OCI-M2 (cell line): ENCODE measurements around the gene OR10H5.
"Not testable (repeated sequence)": the region's sequence is repeated elsewhere in the genome, so short reads cannot be mapped to it uniquely, and the experiment has no call there.

Source experiments
- DNase-seq: peaks from one replicate; lab custom pipeline; 2025; ENCODE audit not compliant: unreplicated experiment; lab: John Stamatoyannopoulos, UW

The OR10H5 gene

DNA sequence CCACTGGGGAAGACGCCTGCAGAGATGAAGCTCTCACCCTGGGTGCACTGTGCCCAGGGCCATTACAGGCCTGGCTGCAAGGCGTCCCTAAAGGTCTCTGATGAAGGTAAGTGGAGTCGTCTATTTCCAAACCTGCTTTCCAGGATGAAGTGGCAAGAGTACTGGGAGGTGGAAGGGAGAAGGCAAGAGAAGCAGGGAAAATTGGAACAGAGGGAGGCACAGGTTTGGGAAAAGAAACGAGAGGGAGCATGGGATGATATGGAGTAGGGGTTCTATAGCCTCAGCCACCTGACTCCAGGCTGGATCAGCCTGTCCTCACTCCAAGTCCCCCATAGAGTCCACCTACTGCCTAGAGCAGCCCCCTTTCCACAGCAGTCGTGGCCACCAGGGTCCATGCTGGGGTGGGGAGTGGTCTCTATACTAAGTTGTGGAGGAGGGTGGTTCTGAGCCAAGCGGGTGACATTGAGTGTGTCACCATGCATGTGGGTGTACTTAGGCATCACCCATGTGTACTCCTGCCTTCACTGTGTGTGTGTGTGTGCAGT, at the start of gene OR10H5:
TSS of gene OR10H5 (plus strand) at position 51 of the 545 bp plus-strand sequence. CDS start 6,388 bp downstream, outside the sequence.
- DNase-seq: no peak

DNA sequence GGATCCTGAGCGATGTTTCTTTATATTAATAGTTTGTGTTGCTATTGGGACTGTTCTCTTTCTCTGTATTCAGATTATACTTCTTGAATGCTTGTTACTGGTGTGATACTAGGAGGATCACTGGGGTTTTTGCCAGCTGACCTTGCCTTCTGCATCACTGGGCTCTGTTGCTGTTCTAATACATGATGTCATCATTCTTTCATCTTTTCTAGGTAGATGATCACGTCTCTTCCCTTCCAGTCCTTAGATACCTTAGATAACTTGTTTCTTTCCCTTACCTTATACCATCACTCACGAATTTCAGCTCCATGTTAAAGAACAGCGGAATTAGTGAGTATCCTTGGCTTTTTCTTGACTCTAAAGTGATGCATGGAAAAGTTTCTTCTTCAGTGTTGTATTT, 49.7 kb upstream of the OR10H5 start, which contains the start of gene OR10H3:
TSS of gene OR10H3 (plus strand) at position 264 of the 400 bp plus-strand sequence. CDS start 3,408 bp downstream, outside the sequence.
- DNase-seq: no peak

- DNase-seq: no peak
Observed at GRCh38 chr19:15740785-15741184, 46.7 kb upstream of the OR10H5 start.

GRCh38 chr19:15748239-15748638, 39.2 kb upstream of the OR10H5 start:
- no peak for DNase-seq

GRCh38 chr19:15758379-15758778, 29.1 kb upstream of the OR10H5 start:
- no peak for DNase-seq

- DNase-seq: no peak
Observed at GRCh38 chr19:15759962-15760565, 27.4 kb upstream of the OR10H5 start.

DNA sequence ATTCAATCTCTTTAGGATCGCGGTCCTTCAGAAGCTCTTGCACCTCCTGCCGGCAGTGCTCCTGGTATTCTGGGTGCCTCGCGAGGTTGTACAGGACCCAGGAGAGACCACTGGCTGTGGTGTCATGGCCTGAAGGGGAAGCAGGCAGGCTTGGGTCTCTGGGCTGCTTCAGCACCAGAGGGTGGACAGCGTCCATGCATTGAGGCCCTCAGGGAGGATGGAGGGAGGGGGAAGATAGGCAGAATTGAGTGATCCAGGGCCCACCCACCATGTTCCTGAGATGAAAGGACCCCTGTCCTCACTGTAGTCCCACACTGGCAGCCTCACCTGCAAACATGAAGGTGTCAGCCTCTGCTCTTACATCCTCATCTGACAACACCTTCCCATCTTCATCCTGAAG, 17.9 kb upstream of the OR10H5 start:
- no peak for DNase-seq

DNA sequence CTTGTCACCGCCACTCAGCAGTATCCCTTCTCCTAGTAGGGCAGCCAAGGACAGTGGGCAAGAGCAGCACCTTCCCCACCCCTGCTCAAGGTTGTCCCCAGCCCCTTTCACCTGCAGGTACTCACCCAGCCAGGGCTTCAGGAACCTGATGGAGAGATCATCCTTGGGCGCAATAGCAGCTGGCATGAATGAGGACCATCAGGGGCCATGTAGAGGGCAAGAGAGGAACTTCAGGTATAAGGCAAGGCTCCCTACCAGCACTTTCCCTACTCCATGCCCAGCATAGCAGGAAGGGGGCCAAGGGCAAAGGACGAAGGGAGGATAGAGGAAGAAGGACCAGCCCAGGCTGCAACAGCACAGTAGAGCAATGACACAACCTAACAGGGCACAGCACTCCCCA, 13.3 kb upstream of the OR10H5 start:
- DNase-seq: not testable (repeated sequence)

GRCh38 chr19:15775249-15775648, 12.2 kb upstream of the OR10H5 start:
- DNase-seq: no peak

- DNase-seq: no peak
Observed at GRCh38 chr19:15776264-15776663, 11.2 kb upstream of the OR10H5 start.

DNA sequence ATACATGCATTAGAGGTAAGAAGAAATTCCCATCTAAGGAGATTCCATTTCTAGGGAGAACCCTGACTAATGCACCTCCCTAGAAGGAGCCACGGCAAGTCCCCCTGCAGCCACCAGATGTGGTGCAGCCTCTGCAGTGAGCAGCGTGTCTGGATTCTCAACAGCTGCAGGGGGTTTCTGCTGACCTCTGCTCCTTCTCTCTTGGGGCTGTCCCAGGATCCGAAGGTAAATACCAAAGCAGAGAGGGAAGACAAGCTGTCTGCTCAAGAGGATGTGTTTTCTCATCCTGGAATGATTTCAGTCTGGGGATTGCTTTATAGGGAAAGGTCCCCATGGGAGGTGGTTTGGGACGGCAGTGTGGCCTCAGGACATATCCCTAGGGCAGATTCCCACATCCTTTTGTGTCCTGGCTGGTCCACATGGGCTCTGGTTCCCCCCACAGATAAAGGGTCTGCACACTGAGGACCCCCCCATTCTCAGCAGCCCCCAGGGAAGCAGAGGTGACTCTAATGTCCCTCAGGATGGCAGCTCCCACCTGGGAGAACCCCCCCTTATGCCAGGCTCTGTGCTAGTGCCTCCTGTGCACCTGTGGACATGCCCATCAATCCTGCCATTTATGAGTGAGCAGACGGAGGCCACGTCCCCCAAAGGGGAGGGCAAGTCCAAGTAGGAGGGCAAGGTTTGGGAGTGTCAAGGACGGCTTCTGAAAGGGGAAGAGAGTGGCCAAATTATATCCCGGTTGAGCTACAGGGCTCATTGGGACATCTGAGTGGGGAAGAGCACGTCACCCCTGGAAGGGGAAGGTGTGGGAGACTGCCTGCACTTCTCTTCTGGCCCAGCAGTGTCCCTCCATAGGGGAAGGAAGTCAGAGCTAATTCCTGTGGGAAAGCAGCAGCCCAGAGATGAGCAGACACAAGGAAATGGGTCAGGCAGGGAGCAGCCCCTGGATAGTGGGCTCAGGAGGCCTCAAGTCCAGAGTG, 10.2 kb upstream of the OR10H5 start:
- DNase-seq: no peak

DNA sequence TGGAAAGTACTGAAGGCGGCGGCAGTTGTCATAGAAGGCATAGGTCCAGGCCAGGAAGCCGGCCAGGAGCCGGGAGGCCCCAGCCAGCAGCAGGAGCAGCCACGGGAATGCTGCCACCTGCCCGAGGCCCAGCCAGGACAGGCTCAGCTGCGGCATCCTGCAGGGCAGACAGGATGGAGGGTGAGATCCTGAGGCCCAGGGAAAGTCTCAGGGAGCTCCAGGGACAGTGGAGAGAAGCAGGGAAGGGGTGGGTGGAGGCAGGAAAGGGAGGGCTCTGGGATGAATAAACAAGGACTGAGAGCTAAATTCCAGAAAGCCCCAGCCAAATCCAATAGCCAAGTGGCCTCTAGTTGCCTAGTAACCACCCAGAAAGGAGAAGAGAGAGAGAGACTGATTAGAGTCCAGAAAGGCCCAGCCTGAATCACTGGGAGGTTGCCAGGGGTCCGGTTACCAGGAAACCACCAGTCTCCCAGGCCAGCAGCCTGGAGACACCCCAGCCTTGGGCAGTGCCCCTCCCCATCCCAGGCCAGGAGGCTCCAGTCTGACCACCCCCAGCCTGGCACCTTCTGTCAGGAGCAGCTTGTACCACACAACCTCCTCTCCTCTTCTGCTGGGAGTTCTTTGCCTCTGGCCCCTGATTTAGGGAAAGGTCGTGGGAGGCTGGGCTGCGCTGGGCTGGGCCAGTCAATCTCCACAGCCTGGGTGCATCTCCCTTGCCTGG, 7.5 kb upstream of the OR10H5 start:
- DNase-seq: no peak

DNA sequence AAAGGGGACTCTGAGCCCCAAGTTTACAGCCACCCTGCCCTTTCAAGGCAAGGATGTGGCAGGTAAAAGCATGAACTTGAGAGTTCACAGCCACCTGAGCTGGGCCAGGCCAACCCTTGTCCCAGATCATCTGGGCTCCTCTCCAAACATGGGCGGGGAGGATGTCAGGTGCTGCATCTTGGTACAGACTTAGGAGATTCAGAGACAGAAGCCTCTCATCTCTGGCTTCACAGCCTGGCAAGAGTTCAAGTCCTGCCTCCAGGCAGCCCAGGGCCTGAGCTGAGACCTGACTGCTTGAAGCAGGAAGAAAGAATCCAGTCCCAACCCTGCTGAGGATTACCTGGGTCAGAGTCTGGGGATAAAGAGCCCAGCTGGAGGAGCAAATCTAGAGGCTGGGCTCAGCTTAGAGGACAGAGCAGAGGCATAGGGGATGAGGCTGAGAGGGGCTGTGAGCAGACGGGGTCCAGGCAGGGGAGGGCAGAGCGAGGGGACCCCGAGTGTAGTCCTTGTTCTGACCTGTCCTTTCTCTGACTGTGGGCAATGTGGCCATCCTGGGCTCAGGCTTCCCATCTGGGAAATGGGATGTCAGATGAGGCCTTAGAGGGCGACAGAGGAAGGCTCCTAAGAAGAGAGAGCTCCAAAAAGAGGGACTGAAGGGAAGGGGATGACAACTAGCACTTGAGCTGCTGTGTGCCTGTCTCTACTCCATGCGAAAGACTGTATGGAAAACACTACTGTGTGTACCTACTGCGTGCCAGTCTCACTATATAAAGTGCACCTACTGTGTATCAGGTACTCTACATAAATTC, 6.6 kb upstream of the OR10H5 start:
- no peak for DNase-seq

DNA sequence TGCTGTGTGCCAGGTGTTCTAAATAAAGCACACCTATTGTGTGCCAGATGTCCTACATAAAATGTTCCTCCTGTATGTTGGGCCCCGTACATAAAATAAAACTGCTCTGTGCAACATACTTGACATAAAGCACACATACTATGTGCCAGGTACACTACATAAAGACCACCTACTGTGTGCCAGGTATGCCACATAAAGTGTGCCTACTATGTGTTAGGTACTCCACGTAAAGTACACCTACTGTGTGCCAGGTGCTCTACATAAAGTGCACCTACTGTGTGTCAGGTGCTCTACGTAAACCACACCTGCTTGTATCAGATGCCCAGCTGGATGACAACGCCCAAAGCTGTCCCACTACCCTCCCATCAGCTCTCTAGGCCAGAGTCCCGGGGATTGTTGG, 5.8 kb upstream of the OR10H5 start:
- DNase-seq: no peak

DNA sequence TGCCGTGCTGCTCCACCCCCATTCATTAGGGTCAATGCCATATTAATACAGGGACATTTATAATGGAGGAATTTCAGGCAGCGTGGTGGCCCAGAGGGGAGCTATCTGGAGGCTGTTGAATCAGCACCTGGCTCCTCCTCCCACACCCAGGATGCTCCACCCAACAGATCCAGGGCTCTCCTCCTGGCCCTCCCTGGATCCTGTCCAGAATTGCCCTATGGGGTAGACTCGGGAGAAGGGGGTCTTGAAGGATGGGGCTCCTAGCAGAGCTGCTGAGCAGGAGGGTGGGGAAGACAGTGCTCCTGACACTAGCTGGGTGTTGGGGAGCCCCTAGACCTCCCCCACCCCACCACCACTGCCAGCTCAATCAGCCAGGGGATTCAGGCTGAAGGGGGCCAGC, 5.2 kb upstream of the OR10H5 start:
- no peak for DNase-seq

DNA sequence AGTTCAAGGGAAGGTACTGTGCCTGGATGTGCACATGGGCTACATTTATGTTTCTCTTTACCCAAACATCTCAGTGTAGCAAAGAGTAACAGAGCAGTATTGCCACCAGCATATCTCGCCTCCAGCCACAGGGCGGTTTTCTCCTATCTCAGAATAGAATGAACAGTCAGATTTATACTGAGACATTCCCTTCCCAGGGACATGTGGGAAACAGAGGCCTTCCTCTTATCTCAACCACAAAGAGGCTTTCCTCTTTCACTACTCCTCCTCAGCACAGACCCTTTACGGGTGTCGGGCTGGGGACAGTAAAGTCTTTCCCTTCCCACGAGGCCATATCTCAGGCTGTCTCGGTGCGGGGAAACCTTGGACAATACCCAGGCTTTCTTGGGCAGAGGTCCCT, 4.6 kb upstream of the OR10H5 start:
- not testable (repeated sequence) for DNase-seq

GRCh38 chr19:15788594-15789270, 1.3 kb downstream of the OR10H5 start:
- no peak for DNase-seq

GRCh38 chr19:15790096-15790495, 2.6 kb downstream of the OR10H5 start:
- DNase-seq: no peak

DNA sequence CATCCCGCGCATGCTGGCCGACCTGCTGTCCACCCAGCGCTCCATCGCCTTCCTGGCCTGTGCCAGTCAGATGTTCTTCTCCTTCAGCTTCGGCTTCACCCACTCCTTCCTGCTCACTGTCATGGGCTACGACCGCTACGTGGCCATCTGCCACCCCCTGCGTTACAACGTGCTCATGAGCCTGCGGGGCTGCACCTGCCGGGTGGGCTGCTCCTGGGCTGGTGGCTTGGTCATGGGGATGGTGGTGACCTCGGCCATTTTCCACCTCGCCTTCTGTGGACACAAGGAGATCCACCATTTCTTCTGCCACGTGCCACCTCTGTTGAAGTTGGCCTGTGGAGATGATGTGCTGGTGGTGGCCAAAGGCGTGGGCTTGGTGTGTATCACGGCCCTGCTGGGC, 6.8 kb downstream of the OR10H5 start:
- DNase-seq: not testable (repeated sequence)

GRCh38 chr19:15810335-15810734, 22.9 kb downstream of the OR10H5 start:
- no peak for DNase-seq
